Stimulated activated CD8-positive, alpha-beta memory T cell treated with anti-CD3 and anti-CD28 coated beads, Interleukin-15, amount 100 ng/mL, for 24 hours (primary cell): ENCODE results near the gene TSPAN5.

Experiments used
- DNase-seq: peaks from one replicate; pipeline ENCODE4 v3.0.0-alpha.2; 2020; ENCODE audit warnings: low read depth

TSPAN5 gene

GRCh38 chr4:98448908-98449307, 209.5 kb downstream of the TSPAN5 start:
- DNase-seq, result no peak

- no peak for DNase-seq
Observed at GRCh38 chr4:98447648-98448047, 210.8 kb downstream of the TSPAN5 start.

GRCh38 chr4:98446499-98447375, 211.7 kb downstream of the TSPAN5 start:
- DNase-seq, result no peak

- no peak for DNase-seq
Observed at GRCh38 chr4:98444371-98444770, 214.0 kb downstream of the TSPAN5 start.

- no peak for DNase-seq
Observed at GRCh38 chr4:98434816-98435215, 223.6 kb downstream of the TSPAN5 start.

GRCh38 chr4:98433691-98434090, 224.7 kb downstream of the TSPAN5 start:
- DNase-seq, result no peak

GRCh38 chr4:98430708-98431403, 227.6 kb downstream of the TSPAN5 start:
- DNase-seq, result no peak

GRCh38 chr4:98423009-98423408, 235.4 kb downstream of the TSPAN5 start:
- DNase-seq, result no peak

- no peak for DNase-seq
Observed at GRCh38 chr4:98421111-98421510, 237.3 kb downstream of the TSPAN5 start.
